Measurements from ENCODE around the gene DENND5B.

DENND5B gene

GRCh38 chr12:31526158-31526546, 64.8 kb downstream of the DENND5B start:
- H3K4me1 ChIP-seq (ENCODE audit: low read length), result peaks cover 22% of the 10 kb centered on the region
- peak overlapping the region; percentile 56 for H3K4me2 ChIP-seq (ENCODE audit: low read length)
- H4K20me1 ChIP-seq (ENCODE audit: insufficient read depth, low read length), result peaks cover 40% of the 10 kb centered on the region
- no peak overlapping the region for H2AFZ ChIP-seq (ENCODE audit: low read depth, low read length)
- peak overlapping the region; percentile 16; the same call in 1 of the 2 replicates for H3K4me3 ChIP-seq (ENCODE audit: low read length)
- no peaks in the 10 kb centered on the region for H3K27me3 ChIP-seq (ENCODE audit: low read depth, low read length)
- H3K9ac ChIP-seq (ENCODE audit: low read length), result no peak overlapping the region
- H3K27ac ChIP-seq (ENCODE audit: low read length), result no peak overlapping the region
- TF ChIP-seq, protein P1, sequence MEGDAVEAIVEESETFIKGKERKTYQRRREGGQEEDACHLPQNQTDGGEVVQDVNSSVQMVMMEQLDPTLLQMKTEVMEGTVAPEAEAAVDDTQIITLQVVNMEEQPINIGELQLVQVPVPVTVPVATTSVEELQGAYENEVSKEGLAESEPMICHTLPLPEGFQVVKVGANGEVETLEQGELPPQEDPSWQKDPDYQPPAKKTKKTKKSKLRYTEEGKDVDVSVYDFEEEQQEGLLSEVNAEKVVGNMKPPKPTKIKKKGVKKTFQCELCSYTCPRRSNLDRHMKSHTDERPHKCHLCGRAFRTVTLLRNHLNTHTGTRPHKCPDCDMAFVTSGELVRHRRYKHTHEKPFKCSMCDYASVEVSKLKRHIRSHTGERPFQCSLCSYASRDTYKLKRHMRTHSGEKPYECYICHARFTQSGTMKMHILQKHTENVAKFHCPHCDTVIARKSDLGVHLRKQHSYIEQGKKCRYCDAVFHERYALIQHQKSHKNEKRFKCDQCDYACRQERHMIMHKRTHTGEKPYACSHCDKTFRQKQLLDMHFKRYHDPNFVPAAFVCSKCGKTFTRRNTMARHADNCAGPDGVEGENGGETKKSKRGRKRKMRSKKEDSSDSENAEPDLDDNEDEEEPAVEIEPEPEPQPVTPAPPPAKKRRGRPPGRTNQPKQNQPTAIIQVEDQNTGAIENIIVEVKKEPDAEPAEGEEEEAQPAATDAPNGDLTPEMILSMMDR (IDR thresholded peaks at IDR 0.05; ENCODE audit: low read depth, low read length), result no peak
- TF ChIP-seq EZH2phosphoT487 (IDR thresholded peaks at IDR 0.05; ENCODE audit: low read depth), result no peak
- H3K79me2 ChIP-seq (ENCODE audit: low read length), result peaks cover 51% of the 10 kb centered on the region
- H3K9me3 ChIP-seq (ENCODE audit: insufficient read depth, low read length), result no peaks in the 10 kb centered on the region
- no peaks in the 10 kb centered on the region for H3K36me3 ChIP-seq (replicated peaks; ENCODE audit: low read depth, low read length)

DNA sequence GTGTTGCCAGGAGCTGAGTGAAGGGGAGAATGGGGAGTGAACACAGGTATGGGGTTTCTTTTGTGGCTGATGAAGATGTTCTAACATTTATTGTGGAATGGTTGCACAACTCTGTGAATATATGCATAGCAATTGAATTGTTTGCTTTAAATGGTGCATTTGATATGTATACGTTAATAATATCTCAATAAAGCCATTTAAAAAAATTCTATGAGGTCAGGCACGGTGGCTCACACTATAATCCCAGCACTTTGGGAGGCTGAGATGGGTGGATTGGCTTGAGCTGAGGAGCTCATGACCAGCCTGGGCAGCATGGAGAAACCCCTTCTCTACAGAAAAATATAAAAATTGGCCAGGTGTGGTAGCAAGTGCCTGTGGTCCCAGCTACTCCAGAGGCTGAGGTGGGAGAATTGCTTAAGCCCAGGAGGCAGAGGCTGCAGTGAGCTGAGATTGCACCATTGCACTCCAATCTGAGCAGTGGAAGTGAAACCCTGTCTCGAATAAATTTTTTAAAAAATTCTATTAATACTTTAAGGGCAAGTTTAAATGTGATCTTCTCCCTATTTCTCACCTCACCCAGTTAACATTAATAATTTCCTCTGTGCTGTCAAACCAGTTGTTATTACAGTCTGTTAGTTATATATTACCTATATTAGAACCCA, 65.3 kb downstream of the DENND5B start:
- Histone ChIP-seq H2AFZ (ENCODE audit: low read depth, low read length) (no peak overlapping the region), H4K20me1 (ENCODE audit: insufficient read depth, low read length) (peaks cover 40% of the 10 kb centered on the region), H3K36me3 (replicated peaks; ENCODE audit: low read depth, low read length) (no peaks in the 10 kb centered on the region), H3K4me1 (ENCODE audit: low read length) (peaks cover 22% of the 10 kb centered on the region), H3K27ac (ENCODE audit: low read length) (no peak overlapping the region), H3K4me3 (ENCODE audit: low read length) (peak overlapping the region; percentile 16; the same call in 1 of the 2 replicates), H3K27me3 (ENCODE audit: low read depth, low read length) (no peaks in the 10 kb centered on the region), H3K9me3 (ENCODE audit: insufficient read depth, low read length) (no peaks in the 10 kb centered on the region), H3K4me2 (ENCODE audit: low read length) (peak overlapping the region; percentile 56), H3K9ac (ENCODE audit: low read length) (no peak overlapping the region), H3K79me2 (ENCODE audit: low read length) (peaks cover 51% of the 10 kb centered on the region)
- TF ChIP-seq, protein P1 (IDR thresholded peaks at IDR 0.05; ENCODE audit: low read depth, low read length), result no peak
- TF ChIP-seq EZH2phosphoT487 (IDR thresholded peaks at IDR 0.05; ENCODE audit: low read depth), result no peak

DNA sequence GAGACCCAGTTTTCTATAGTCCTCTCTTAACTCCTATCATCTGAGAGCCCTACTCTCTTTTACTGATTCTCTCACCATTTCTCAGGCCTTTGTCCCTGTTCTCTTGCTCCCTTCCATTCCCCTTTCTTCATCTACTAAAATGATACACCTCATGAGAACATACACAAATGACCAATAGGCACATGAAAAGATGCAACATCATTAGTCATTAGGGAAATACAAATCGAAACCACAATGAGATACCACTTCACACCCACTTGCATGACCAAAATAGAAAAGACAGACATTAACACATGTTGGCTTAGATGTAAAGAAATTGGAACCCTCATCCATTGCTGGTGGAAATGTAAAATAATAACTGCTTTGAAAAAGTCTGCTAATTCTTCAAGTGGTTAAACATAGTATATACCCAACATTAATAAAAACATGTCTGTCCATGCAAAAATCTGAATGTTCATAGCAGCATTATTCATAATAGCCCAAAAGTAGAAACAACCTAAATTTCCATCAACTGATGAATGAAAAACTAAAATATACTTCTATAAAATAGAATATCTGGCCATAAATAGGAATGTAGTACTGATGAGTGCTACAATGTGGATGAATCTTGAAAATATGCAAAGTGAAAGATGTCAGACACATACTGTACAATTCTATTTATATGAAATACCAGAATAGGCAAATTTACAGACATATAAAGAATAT, 66.0 kb downstream of the DENND5B start:
- peaks cover 40% of the 10 kb centered on the region for H4K20me1 ChIP-seq (ENCODE audit: insufficient read depth, low read length)
- no peak for TF ChIP-seq EZH2phosphoT487 (IDR thresholded peaks at IDR 0.05; ENCODE audit: low read depth)
- TF ChIP-seq, protein P1 (IDR thresholded peaks at IDR 0.05; ENCODE audit: low read depth, low read length), result no peak
- H3K36me3 ChIP-seq (replicated peaks; ENCODE audit: low read depth, low read length), result no peaks in the 10 kb centered on the region
- no peak overlapping the region for H3K27ac ChIP-seq (ENCODE audit: low read length)
- H3K4me2 ChIP-seq (ENCODE audit: low read length), result peak overlapping the region; percentile 56
- H3K79me2 ChIP-seq (ENCODE audit: low read length), result peaks cover 51% of the 10 kb centered on the region
- H2AFZ ChIP-seq (ENCODE audit: low read depth, low read length), result no peak overlapping the region
- H3K27me3 ChIP-seq (ENCODE audit: low read depth, low read length), result no peaks in the 10 kb centered on the region
- no peaks in the 10 kb centered on the region for H3K9me3 ChIP-seq (ENCODE audit: insufficient read depth, low read length)
- H3K4me3 ChIP-seq (ENCODE audit: low read length), result peak overlapping the region; percentile 1; the same call in 1 of the 2 replicates
- H3K9ac ChIP-seq (ENCODE audit: low read length), result no peak overlapping the region
- H3K4me1 ChIP-seq (ENCODE audit: low read length), result peaks cover 22% of the 10 kb centered on the region

- Histone ChIP-seq H3K27me3 (ENCODE audit: low read depth, low read length) (no peaks in the 10 kb centered on the region), H3K4me3 (ENCODE audit: low read length) (no peak overlapping the region), H3K79me2 (ENCODE audit: low read length) (peaks cover 51% of the 10 kb centered on the region), H2AFZ (ENCODE audit: low read depth, low read length) (no peak overlapping the region), H3K9ac (ENCODE audit: low read length) (no peak overlapping the region), H3K9me3 (ENCODE audit: insufficient read depth, low read length) (no peaks in the 10 kb centered on the region), H4K20me1 (ENCODE audit: insufficient read depth, low read length) (peaks cover 37% of the 10 kb centered on the region), H3K36me3 (replicated peaks; ENCODE audit: low read depth, low read length) (no peaks in the 10 kb centered on the region), H3K4me2 (ENCODE audit: low read length) (no peak overlapping the region), H3K27ac (ENCODE audit: low read length) (no peak overlapping the region), H3K4me1 (ENCODE audit: low read length) (peaks cover 22% of the 10 kb centered on the region)
- TF ChIP-seq, protein P1 (IDR thresholded peaks at IDR 0.05; ENCODE audit: low read depth, low read length), result no peak
- TF ChIP-seq EZH2phosphoT487 (IDR thresholded peaks at IDR 0.05; ENCODE audit: low read depth), result no peak
Observed at GRCh38 chr12:31523306-31523705, 67.6 kb downstream of the DENND5B start.
